HEK293T (cell line): ENCODE data around the gene CAPS.
A peak's percentile ranks its signal among the peaks of the same experiment; 100 is the strongest.

Experiments used
- CTCF ChIA-PET: fragments of 350-600 bp; formaldehyde crosslinking; extraction: SDS; loops from one replicate; lab custom pipeline; 2021; ENCODE audit warnings: antibody characterized with exemption, inconsistent platforms; lab: Yijun Ruan, JAX
- POLR2A ChIA-PET: fragments of 350-600 bp; formaldehyde crosslinking; extraction: SDS; loops from one replicate; lab custom pipeline; 2020; ENCODE audit warnings: antibody characterized with exemption, inconsistent platforms; lab: Yijun Ruan, JAX
- DNase-seq: peaks from one replicate; pipeline ENCODE4 v3.0.0; 2012; ENCODE audit warnings: mixed read lengths; ENCODE audit errors: extremely low spot score
- ARNT ChIP-seq: fragments of 450-650 bp; IDR thresholded peaks from 2 replicates; pipeline ENCODE4 v1.6.1; 2017; ENCODE audit warnings: mild to moderate bottlenecking
- BHLHE40 ChIP-seq: fragments of 450-650 bp; IDR thresholded peaks from 2 replicates; pipeline ENCODE4 v1.6.1; 2016; ENCODE audit warnings: mild to moderate bottlenecking, moderate library complexity, borderline replicate concordance
- ELF4 ChIP-seq: fragments of 450-650 bp; IDR thresholded peaks from 2 replicates; pipeline ENCODE4 v1.6.1; 2017; ENCODE audit warnings: antibody characterized with exemption
- FOXA1 ChIP-seq: fragments of 450-650 bp; IDR thresholded peaks from 2 replicates; pipeline ENCODE4 v1.6.1; 2016; ENCODE audit warnings: mild to moderate bottlenecking
- FOXK2 ChIP-seq: fragments of 450-650 bp; IDR thresholded peaks from 2 replicates; pipeline ENCODE4 v1.6.1; 2016; ENCODE audit warnings: mild to moderate bottlenecking
- FOXM1 ChIP-seq: fragments of 450-650 bp; IDR thresholded peaks from 2 replicates; pipeline ENCODE4 v1.6.1; 2017; ENCODE audit warnings: mild to moderate bottlenecking, borderline replicate concordance
- HDGF ChIP-seq: fragments of 450-650 bp; IDR thresholded peaks from 2 replicates; pipeline ENCODE4 v1.6.1; 2017; ENCODE audit warnings: antibody characterized with exemption, borderline replicate concordance
- L3MBTL2 ChIP-seq: fragments of 450-650 bp; conservative IDR thresholded peaks from 2 replicates; pipeline ENCODE4 v1.6.1; 2016; ENCODE audit warnings: mild to moderate bottlenecking
- LEF1 ChIP-seq: fragments of 450-650 bp; IDR thresholded peaks from 2 replicates; pipeline ENCODE4 v1.6.1; 2017; ENCODE audit warnings: mild to moderate bottlenecking, borderline replicate concordance
- NFRKB ChIP-seq: fragments of 450-650 bp; IDR thresholded peaks from 2 replicates; pipeline ENCODE4 v1.6.1; 2016; ENCODE audit warnings: mild to moderate bottlenecking, moderate library complexity
- PKNOX1 ChIP-seq: fragments of 450-650 bp; IDR thresholded peaks from 2 replicates; pipeline ENCODE4 v1.6.1; 2016
- SP1 ChIP-seq: fragments of 450-650 bp; IDR thresholded peaks from 2 replicates; pipeline ENCODE4 v1.6.1; 2017
- SUZ12 ChIP-seq: fragments of 450-650 bp; IDR thresholded peaks from 2 replicates; pipeline ENCODE4 v1.6.1; 2016; ENCODE audit warnings: mild to moderate bottlenecking
- TARDBP ChIP-seq: fragments of 450-650 bp; IDR thresholded peaks from 2 replicates; pipeline ENCODE4 v1.6.1; 2016
- ZNF384 ChIP-seq: fragments of 450-650 bp; IDR thresholded peaks from 2 replicates; pipeline ENCODE4 v1.6.1; 2016

CAPS gene

GRCh38 chr19:5904352-5905113 is 9.5 kb upstream of the CAPS start, which contains the start of gene VMAC:
TSS of gene VMAC (plus strand) at chr19:5904872. CDS start at chr19:5904891, 19 bp downstream.
- DNase-seq: peak; percentile 96
- POLR2A ChIA-PET: interaction anchor here (0.6 to 2.9 kb wide), 17 partner anchors 14 to 218 kb away, joined by 3 to 32 read pairs (median 4); partner anchors contain the start of genes CATSPERD, DUS3L, LONP1 and NRTN
- TF ChIP-seq FOXA1: no peak
- TF ChIP-seq HDGF: no peak
- TF ChIP-seq ELF4: no peak
- no peak for TF ChIP-seq TARDBP
- no peak for TF ChIP-seq ARNT
- peak; percentile 80 for TF ChIP-seq PKNOX1
- no peak for TF ChIP-seq FOXM1
- no peak for TF ChIP-seq NFRKB
- CTCF ChIA-PET: interaction anchor here (0.6 to 1.8 kb wide), 4 partner anchors 13 to 118 kb away, joined by 3 to 8 read pairs (median 4); no protein-coding TSS in a partner anchor

- CTCF ChIA-PET: interaction anchor here (0.7 kb wide), 1 partner anchor 158 kb away, joined by 3 read pairs; no protein-coding TSS in a partner anchor
- DNase-seq: no peak
- no peak for TF ChIP-seq ARNT
- no peak for TF ChIP-seq HDGF
- no peak for TF ChIP-seq BHLHE40
- no peak for TF ChIP-seq SUZ12
- TF ChIP-seq TARDBP: no peak
- TF ChIP-seq LEF1: no peak
- TF ChIP-seq ELF4: no peak
- no peak for TF ChIP-seq NFRKB
- TF ChIP-seq FOXM1: no peak
- TF ChIP-seq PKNOX1: no peak
- POLR2A ChIA-PET: interaction anchor here (1.2 kb wide), 1 partner anchor 15 kb away, joined by 3 read pairs; no protein-coding TSS in a partner anchor
Measured at GRCh38 chr19:5905114-5905778, 8.8 kb upstream of the CAPS start.

- TF ChIP-seq ZNF384 (no peak), HDGF (no peak), SUZ12 (no peak), BHLHE40 (no peak), ELF4 (no peak), LEF1 (no peak), ARNT (no peak), PKNOX1 (no peak), L3MBTL2 (no peak), FOXK2 (no peak), SP1 (no peak), FOXA1 (no peak), NFRKB (no peak)
Measured at GRCh38 chr19:5907241-5907640, 6.8 kb upstream of the CAPS start.

GRCh38 chr19:5908773-5909442 is 5.1 kb upstream of the CAPS start:
- POLR2A ChIA-PET: no interaction called here

More at GRCh38 chr19:5907241-5907640, 6.8 kb upstream of the CAPS start:
- ChIA-PET POLR2A (no interaction called here), CTCF (no interaction called here)
- DNase-seq: no peak

GRCh38 chr19:5910638-5910907 is 3.5 kb upstream of the CAPS start:
- POLR2A ChIA-PET: no interaction called here
- DNase-seq: no peak
- TF ChIP-seq ZNF384: no peak
- no peak for TF ChIP-seq FOXM1
- no peak for TF ChIP-seq FOXK2
- TF ChIP-seq NFRKB: no peak
- CTCF ChIA-PET: no interaction called here

More at GRCh38 chr19:5908773-5909442, 5.1 kb upstream of the CAPS start:
- TF ChIP-seq SUZ12 (no peak), SP1 (no peak), LEF1 (no peak), PKNOX1 (no peak), FOXA1 (no peak), BHLHE40 (no peak), FOXK2 (no peak)
- no peak for DNase-seq
- CTCF ChIA-PET: no interaction called here
